GM21529 (cell line): ENCODE results near the gene PRDM15.

Experiments used
- ATAC-seq: cut with Tn5 transposase; IDR thresholded peaks from one replicate; pipeline ENCODE4 v1.9.1; 2021; ENCODE audit not compliant: unreplicated experiment

Gene PRDM15, protein sequence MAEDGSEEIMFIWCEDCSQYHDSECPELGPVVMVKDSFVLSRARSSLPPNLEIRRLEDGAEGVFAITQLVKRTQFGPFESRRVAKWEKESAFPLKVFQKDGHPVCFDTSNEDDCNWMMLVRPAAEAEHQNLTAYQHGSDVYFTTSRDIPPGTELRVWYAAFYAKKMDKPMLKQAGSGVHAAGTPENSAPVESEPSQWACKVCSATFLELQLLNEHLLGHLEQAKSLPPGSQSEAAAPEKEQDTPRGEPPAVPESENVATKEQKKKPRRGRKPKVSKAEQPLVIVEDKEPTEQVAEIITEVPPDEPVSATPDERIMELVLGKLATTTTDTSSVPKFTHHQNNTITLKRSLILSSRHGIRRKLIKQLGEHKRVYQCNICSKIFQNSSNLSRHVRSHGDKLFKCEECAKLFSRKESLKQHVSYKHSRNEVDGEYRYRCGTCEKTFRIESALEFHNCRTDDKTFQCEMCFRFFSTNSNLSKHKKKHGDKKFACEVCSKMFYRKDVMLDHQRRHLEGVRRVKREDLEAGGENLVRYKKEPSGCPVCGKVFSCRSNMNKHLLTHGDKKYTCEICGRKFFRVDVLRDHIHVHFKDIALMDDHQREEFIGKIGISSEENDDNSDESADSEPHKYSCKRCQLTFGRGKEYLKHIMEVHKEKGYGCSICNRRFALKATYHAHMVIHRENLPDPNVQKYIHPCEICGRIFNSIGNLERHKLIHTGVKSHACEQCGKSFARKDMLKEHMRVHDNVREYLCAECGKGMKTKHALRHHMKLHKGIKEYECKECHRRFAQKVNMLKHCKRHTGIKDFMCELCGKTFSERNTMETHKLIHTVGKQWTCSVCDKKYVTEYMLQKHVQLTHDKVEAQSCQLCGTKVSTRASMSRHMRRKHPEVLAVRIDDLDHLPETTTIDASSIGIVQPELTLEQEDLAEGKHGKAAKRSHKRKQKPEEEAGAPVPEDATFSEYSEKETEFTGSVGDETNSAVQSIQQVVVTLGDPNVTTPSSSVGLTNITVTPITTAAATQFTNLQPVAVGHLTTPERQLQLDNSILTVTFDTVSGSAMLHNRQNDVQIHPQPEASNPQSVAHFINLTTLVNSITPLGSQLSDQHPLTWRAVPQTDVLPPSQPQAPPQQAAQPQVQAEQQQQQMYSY

DNA sequence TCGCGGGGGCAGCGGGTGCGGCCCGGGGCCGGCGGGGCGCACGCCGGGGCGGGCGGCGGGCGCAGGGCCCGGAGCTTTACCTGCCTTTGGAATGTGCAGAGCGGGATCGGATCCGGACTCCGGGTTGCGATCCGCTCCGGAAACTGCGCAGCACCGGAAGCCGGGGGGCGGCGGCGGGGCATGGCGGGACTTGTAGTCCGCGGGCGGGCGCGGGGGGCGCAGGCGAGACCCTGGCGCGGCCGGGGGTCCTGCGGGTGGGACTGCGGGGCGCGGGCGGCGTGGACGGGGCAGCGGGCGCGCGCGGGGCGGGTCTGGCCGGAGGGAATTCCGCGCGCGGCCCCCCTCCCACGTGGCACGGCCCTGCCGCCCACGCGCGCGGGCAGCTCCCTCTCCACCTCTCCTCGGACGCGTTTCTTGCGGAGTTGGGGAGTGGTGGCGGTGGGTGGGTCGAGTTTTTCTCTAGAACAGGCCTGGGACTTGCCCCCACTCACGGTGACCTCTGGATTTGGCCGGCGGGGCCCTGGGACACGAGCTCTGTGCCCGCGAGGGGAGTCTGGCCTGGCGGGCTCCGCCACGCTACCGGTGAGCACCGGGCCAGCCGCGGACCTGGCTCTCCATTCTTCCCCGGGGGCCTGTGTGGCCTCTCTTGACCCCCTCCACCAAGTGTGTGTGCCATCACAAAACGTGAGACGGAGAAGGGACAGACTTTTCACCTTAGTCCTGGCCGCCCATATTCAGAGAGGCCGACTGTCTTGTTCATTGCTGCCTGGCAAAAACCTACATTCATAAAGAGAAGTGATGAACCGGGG lies at the start of gene PRDM15:
TSS of gene PRDM15 (minus strand) at position 155 of the 809 bp plus-strand sequence. CDS start 18,981 bp downstream, outside the sequence.
- ATAC-seq, result peak; percentile 55

DNA sequence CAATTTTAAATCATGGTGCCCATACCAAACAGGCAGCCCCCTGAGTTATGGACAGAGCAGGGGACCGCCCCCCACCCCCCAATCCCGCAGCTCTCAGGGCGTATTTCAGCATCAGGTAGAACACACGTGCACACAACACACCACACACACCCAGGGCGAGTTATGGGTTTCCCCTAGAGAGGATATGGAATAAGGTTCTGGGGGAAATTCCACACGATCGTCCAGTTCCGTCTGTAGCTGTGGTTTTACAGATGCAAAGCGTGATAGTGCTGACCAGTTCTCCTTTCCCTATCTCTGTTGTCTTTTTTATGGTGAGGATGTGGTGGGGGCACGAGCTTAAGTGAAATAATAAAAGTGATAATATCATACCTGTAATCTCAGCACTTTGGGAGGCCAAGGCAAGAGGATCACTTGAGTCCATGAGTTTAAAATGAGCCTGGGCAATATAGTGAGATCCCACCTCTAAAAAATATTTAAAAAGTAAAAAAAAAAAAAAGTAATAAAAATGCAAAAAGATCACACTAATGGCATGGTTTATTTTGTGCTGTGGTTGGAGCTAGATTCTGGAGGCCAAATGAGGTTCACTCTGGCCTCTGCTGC lies 49.6 kb upstream of the PRDM15 start:
- peak; percentile 42 for ATAC-seq

DNA sequence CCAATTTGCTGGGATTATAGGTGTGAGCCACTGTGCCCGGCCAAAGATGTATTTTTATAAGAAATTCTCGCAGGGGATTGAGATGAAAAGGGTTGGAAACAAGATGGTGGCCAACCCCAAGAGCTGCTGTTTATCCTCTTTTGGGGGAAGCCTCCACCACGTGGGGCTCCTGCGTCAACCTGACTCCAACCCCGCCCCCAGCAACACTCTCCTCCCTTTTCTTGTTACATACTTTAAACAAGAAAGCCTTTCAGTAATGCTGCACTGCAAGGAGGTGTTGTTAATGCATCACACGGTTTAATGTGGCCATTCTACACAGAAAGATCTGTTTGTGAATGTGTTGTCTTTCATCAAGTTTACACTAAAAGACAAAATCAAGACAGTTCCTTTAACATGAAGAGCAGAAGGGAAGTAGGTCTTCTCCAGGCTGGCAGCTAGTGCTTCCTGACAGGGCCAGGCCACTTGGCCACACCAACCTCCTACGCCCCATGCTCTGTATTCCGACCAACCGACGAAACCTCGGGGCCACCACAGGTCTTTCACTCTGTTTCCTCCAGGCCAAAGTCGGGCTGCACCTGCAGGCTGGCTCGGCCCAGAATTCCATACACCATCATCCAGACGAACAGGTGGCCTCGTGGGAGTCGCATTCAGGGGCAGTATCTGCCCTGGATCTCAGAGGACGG lies 48.7 kb upstream of the PRDM15 start:
- no peak for ATAC-seq

DNA sequence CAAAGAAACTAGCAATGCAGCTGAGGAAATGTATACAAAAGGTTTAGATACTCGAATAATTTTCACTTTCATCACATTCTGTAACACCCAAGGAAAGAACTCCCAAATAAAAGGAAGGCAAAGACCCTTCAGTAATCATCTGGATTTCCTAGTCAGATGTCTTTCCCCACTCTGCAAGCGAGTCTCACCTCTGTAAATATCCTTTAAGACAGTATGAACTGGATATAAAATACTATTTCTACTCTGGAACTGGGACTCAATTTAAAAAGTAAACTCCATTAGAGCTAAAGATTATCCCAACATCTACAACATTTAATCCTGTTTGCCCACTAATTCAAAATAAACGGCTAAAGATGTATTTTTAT lies 47.6 kb upstream of the PRDM15 start:
- ATAC-seq, result peak; percentile 7

DNA sequence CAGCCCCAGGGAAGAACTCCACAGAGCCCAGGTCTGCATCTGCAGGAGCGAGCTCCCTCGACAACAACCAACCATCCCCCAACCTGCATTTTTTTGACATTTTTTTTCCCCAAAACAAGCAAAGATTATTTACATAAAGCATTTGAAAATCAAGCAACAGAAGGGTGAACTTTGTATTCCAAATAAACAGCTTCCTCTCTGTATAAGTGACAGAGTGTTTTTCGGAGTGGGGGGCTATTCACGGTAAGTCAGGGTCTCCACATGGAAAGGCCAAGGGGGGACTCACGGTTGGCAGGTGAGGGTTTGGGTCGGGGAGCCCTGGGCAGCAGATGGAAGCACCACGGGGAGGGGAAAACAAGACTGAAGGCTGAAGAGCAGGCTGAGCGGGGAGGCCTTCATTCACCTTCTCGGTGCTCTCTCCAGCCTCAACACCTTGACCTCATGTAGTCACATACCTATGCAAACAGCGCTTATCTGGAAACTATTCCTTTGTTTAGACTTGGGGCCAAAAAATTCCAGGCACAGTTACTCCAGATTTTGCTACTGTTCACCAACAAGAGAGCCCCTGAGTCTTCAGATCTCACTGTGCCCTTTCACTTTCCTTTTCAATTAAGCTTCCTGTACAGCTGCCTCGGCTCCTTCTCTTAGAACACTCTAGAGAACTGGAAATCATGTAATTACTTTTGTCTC lies 47.1 kb upstream of the PRDM15 start:
- ATAC-seq, result peak; percentile 47

DNA sequence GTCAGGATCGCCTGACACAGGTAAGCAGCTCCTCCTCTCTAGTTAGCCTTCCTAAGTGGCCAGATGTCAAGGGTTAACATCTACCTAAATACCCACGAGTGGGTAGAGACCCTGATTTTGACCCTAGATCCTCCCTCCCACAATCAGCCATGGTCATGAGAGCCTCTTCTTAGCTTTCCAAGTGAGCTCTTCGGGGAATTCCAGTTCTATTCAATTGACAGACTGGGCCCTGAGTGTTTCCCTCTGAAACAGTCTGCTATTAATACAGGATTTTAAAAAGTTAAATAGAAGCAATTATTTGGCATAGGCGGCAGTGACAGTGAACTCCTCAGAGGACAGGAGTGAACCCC lies 46.6 kb upstream of the PRDM15 start:
- no peak for ATAC-seq

DNA sequence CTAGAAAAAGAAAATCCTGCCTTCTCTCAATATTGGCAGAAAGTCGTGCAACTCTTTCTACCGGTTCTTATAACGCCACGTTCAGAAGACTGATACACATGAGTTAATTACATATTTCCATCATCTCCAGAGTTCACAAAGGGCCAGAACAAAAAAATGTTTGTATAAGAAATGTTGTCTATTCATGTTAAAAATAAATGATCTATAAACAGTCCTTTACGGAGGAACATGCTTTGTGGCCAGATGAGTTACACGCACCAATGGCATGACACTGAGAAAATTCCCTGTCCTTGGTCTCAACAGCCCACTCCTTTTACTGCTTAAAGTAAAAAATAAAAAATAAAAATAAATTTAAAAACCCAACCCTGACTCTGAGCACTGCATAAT lies 45.2 kb upstream of the PRDM15 start:
- no peak for ATAC-seq

DNA sequence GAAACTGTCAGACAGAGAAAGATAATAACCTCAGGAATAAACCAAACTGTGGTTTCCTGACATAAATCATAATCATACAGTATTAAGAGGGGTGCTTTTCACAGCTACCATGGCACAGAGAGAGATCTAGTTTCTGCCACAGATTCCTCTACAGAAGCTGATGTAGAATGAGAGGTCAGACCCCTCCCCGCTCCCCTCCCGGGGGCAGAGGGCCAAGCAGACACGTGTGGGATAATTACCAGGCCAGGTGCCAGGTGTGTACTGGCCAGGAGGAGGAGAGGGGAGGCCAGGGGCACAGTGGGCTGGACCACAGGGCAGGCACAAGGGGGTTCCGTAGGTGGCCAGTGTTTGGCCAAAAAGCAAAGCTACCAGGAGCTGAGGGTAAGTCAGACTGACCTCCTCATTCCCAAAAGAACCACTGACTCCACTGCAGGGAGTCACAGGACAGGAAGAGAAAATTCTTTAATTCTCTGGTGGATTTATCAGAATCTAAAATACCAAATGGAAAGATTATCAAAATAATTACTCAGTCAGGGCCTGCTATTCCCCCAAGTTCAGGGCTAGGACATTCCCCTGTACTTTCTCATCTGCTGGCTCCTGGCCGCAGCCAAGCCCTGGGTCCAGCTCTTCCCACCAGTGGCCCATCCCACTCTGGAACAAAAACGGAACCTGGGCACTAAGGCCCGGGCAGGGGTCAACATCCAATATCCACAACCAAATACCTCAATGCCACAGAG lies 44.7 kb upstream of the PRDM15 start:
- ATAC-seq, result no peak

DNA sequence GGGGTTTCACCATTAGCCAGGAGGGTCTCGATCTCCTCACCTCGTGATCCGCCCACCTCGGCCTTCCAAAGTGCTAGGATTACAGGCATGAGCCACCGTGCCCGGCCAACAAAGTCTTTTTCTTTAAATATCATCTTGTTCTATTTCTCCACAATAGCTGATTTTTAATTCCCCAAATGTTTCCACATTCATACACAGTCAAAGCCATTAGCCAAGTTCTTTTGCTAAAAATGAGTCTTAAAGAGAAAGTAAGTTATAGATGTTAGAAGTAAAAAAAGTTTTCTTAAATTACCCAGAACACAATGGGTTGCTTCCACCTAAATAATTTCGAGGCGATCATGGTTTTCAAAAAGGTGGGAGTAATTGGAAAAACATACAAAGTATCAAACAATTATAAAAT lies 44.0 kb upstream of the PRDM15 start:
- ATAC-seq, result no peak

DNA sequence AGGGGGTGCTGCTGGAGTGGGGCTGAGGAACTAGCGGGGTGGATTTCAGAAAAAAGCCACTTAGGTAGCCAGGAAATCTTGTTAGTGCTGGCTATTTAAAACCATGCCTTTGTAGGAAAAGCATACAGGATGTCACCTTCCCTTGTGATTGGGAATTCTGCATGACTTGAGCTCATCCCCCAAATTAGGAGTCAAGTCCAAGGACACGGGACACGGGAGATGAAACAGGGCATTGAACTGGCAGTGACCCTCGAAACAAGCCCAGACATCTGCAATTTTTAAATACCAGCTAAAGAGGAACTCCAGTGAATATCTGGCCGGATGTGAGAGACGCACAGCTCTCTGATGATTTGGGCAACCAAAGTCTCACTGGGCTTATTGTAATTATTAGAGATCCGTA lies 41.9 kb upstream of the PRDM15 start:
- ATAC-seq, result no peak

DNA sequence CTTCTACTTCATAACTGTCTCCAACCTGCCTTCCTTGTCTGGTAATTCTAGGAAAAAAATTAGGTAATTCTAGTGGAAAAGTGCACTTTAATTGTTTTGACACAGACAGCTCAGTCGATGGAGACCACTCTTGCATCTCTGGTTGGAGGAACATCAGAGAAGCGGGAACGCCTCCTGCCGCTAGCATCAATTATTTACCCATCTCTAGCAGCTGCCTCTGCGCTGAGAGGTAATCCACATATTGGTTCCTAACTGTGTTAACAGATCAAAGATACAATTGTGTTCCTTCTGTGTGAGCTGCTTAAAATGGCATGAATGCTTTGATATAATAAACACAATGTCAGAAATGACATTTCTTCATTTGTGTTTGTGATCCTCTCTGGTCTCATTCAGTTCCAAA lies 41.3 kb upstream of the PRDM15 start:
- ATAC-seq, result no peak

DNA sequence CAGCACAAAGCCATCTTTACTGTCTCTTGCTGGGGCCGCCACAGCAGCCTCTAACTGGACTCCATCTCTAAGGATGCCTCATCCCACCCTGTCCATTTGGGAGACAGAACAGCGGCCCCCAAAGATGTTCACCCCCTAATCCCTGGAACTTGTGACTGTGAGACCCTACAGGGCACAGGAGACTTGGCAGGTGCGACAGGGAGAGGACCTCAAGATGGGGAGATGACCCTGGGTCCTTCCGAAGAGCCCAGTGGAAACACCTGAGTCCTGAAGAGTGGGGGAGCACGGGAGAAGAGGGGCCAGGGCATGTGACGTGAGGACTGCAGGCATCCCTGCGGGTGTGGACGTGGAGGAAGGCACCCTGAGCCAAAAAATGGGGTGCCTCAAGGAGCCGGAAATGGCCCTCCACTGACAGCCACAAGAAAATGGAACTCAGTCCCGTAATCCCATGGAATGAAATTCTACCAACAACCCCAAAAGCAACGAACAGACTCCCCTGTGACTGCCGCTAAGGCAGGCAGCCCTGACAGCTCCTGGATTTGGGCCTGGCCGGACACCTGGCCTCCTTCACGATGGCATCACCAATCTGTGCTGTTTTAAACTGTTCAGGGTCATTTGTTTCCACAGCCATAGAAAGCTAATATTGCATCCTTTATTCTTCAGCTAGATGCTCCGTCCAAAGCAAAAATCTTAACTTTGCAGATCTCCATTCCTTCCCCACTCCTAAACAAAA lies 40.7 kb upstream of the PRDM15 start:
- no peak for ATAC-seq

DNA sequence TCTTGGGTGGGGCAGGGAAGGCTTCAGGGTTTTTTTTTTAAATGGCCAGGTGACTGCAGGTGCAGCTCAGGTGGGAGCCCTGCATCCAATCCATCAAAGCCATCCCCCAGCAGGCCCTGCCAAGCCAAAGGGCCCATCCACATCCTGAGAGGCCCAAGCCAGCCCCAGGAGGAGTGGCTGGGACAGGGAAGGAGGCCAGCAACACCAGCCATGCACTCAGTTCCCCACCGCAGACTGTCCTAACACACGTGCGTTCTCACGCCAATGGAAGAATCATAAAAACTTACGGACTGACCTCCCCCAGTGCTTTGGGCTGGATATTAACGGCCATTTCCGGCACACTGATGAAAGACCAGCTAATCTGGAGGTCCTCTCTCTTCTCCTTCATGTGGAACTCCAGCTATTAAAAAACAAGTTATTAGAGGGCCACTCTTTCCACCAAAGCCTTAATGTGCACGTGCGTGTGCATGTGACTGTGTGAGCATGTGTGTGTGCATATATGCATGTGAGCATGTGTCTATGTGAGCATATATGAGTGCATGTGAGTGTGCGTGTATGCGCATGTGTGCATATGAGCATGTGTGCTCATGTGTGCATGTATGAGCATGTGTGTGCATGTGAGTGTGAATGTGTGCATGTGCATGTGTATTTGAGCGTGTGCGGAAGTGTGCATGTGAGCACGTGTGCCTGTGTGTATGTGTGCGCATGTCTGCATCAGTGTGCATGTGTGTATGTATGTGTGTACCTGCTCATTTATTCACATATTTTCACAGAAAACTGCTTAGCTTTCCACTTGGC lies 39.6 kb upstream of the PRDM15 start:
- no peak for ATAC-seq

DNA sequence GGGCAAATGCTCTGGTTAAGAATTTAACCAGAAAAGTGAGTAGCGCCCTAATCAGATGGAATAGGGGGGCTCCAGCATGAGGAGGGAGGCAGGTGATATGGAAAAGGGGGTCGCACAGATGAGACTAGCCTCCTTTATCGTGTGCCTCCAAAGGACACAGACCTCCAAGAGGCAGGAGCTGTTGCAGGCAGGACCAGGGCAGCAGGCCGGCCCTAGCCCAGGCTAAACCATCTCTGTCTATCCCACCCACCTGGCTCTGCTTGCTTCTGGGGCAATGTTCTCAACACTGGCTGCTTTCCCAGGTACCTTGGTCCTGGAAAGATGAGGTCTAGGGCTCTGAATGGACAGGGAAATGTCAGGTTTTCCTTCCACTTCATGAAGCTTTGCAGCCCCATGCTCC lies 38.4 kb upstream of the PRDM15 start:
- no peak for ATAC-seq

DNA sequence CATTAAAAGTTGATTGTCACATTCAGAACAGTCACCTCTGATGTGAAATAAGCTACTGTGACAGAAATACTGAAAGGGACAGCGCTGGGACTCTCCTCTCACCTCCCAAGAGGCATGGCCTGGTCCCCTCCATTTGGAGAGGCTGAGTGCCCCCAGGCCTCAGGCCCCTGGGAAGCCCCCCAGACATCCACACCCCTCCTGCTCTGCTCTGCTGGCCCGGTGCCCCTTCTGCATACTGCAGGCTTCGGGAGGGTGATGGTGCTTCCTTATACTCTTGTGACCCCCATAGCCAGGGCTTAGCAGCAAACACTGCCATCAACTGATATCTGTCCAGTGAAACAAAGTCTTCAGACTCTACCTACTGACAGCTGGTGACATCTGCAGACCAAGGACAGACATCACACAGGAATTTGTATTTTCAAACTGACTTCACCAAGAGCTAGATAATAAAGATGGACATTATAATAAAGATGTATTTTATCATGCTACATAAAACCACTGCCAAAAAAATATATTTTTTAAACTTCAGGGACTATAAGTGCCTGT lies 37.8 kb upstream of the PRDM15 start:
- ATAC-seq, result no peak

DNA sequence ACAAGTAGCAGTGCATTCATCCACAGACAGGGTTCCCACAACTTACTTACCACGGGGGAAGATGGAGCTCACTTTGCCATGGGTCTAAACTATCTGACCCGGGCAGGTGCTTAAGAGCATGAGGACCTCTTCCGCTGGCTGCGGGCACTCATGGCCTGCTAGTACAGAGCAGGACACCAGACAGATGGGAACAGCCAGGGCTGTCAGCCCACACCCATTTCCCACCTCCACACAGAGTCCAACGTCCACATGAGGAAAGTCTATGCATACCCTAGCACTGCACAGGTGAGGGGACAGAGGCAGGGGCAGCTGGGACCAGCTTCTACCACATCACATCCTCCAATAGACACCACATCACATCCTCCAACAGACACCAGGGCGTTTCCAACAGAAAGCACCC lies 35.8 kb upstream of the PRDM15 start:
- no peak for ATAC-seq

DNA sequence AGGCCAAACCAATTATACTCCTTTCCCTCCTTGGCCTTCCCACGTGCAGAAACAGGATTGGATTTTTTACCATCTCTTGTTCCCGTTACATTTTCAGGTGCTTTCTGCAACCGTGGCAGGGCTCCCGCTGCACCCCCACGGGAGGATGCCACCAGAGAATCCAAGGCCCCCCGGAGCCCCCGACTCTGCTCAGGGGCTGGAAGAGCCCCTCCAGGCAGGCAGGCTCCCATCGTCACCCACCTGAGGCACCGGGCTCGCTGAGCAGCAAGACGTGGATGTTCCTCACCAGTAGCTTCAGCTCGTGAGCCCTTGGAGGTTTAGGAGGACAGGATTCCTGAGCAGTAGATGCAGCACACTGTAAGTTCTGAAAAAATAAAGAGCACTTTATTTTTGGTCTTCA lies 35.2 kb upstream of the PRDM15 start:
- no peak for ATAC-seq
